HepG2 (cell line): ENCODE measurements around the gene GGA2. TPM values are rescaled to one million over a fixed set of nuclear protein-coding genes. Genes with fewer than 3 reads are reported as not detected.
A peak's percentile ranks its signal among the peaks of the same experiment; 100 is the strongest.

Experiments
- ERF ChIP-seq: IDR thresholded peaks from 2 replicates; pipeline ENCODE4 v1.6.1; 2018; ENCODE audit warnings: missing biosample characterization, missing genetic modification reagents
- FOSL2 ChIP-seq: sonication (generic); formaldehyde crosslinking; IDR thresholded peaks from 2 replicates; pipeline ENCODE4 v1.4.0; 2020; ENCODE audit warnings: missing genetic modification reagents
- HDAC2 ChIP-seq: sonication (generic); formaldehyde crosslinking; IDR thresholded peaks from 2 replicates; pipeline ENCODE4 v1.4.0; 2020; ENCODE audit warnings: missing genetic modification reagents
- HNRNPH1 ChIP-seq: fragments of 200-400 bp; formaldehyde crosslinking; optimal IDR thresholded peaks from 2 replicates; pipeline ENCODE3; 2017; ENCODE audit warnings: mild to moderate bottlenecking, low read depth, low read length
- KAT8 ChIP-seq: IDR thresholded peaks from 2 replicates; pipeline ENCODE4 v1.6.1; 2016; ENCODE audit warnings: missing genetic modification reagents, missing compliant biosample characterization
- PHB2 ChIP-seq: fragments of 450-650 bp; IDR thresholded peaks from 2 replicates; pipeline ENCODE4 v1.6.1; 2018; ENCODE audit not compliant: partially characterized antibody
- PRPF4 ChIP-seq: fragments of 200-400 bp; formaldehyde crosslinking; IDR thresholded peaks from 2 replicates; pipeline ENCODE4 v1.6.1; 2016; ENCODE audit warnings: low read length, low read depth; ENCODE audit not compliant: poor library complexity, severe bottlenecking
- SNAPC5 ChIP-seq: sonication (generic); formaldehyde crosslinking; IDR thresholded peaks from 2 replicates; pipeline ENCODE4 v1.8.1; 2023; ENCODE audit warnings: mild to moderate bottlenecking, missing genetic modification reagents, borderline replicate concordance
- SP140L ChIP-seq: sonication (generic); formaldehyde crosslinking; IDR thresholded peaks from 2 replicates; pipeline ENCODE4 v1.4.0; 2020; ENCODE audit warnings: missing genetic modification reagents, borderline replicate concordance
- ZNF3 ChIP-seq: IDR thresholded peaks from 2 replicates; pipeline ENCODE4 v1.7.0; 2017; ENCODE audit warnings: inconsistent platforms
- ZNF484 ChIP-seq: sonication (generic); formaldehyde crosslinking; IDR thresholded peaks from 2 replicates; pipeline ENCODE4 v1.5.1; 2020; ENCODE audit warnings: mild to moderate bottlenecking, low read depth, missing genetic modification reagents, borderline replicate concordance
- ZNF850 ChIP-seq: sonication (generic); formaldehyde crosslinking; conservative IDR thresholded peaks from 2 replicates; pipeline ENCODE4 v1.9.0; 2021; ENCODE audit warnings: mild to moderate bottlenecking, missing genetic modification reagents
- polyA plus RNA-seq, 8 experiments: library from polyadenylated mRNA; depleted of rRNA in 3 of 8; stranded (reverse) in 7 of 8; unstranded in 1 of 8; fragments of >200 nt; fragmentation: Illumina TruSeq in 4 of 8; extraction: Trizol in 4 of 8; gene quantifications; 2 replicates each; pipeline versions ENCODE4 v1.2.1 to v1.2.3, GENCODE V29; 2011 to 2016; ENCODE audit warnings: low read depth in 4 of 8, missing spikeins in 1 of 8, mixed read lengths in 1 of 8; ENCODE audit not compliant: insufficient read depth in 1 of 8
- total RNA-seq, 5 experiments: library from RNA; depleted of rRNA; stranded (reverse); fragments of >200 nt; fragmentation: Illumina TruSeq; extraction: Trizol; gene quantifications; 2 replicates each; pipeline ENCODE4 v1.2.3, GENCODE V29; 2016; ENCODE audit warnings: low read depth in 1 of 5
- TF ChIP-seq, protein P1 (sequence below): IDR thresholded peaks from 2 replicates; pipeline ENCODE4 v1.6.1; 2016; ENCODE audit warnings: low read depth, missing genetic modification reagents, missing compliant biosample characterization
- TF ChIP-seq, protein P2 (sequence below): sonication (generic); formaldehyde crosslinking; IDR thresholded peaks from 2 replicates; pipeline ENCODE4 v1.4.0; 2020; ENCODE audit warnings: missing genetic modification reagents, borderline replicate concordance
- TF ChIP-seq, protein P3 (sequence below): sonication (generic); formaldehyde crosslinking; conservative IDR thresholded peaks from 2 replicates; pipeline ENCODE4 v1.4.0; 2020; ENCODE audit warnings: missing genetic modification reagents

GGA2 gene
- total and polyA plus RNA-seq, 2 of the 13 experiments (the other 11 are each of a cell fraction or from before 2014, with no cell fraction given) = 51.5 to 69.8 TPM

- TF ChIP-seq HNRNPH1 (no peak), ZNF484 (CRISPR knock-in tag) (no peak), ZNF3 (CRISPR knock-in tag) (peak; percentile 94), ERF (CRISPR knock-in tag) (peak; percentile 99), SNAPC5 (CRISPR knock-in tag) (peak; percentile 50; the same call in 1 of the 2 replicates), FOSL2 (CRISPR knock-in tag) (peak; percentile 25; the same call in 1 of the 2 replicates), SP140L (CRISPR knock-in tag) (no peak; the same call in none of the 2 replicates), HDAC2 (CRISPR knock-in tag) (peak; percentile 87), KAT8 (CRISPR knock-in tag) (peak; percentile 98), ZNF850 (0 out of 2 replicates have a peak, but pooled peaks have one; percentile 76), PHB2 (no peak), PRPF4 (peak; percentile 27)
- TF ChIP-seq, protein P1, sequence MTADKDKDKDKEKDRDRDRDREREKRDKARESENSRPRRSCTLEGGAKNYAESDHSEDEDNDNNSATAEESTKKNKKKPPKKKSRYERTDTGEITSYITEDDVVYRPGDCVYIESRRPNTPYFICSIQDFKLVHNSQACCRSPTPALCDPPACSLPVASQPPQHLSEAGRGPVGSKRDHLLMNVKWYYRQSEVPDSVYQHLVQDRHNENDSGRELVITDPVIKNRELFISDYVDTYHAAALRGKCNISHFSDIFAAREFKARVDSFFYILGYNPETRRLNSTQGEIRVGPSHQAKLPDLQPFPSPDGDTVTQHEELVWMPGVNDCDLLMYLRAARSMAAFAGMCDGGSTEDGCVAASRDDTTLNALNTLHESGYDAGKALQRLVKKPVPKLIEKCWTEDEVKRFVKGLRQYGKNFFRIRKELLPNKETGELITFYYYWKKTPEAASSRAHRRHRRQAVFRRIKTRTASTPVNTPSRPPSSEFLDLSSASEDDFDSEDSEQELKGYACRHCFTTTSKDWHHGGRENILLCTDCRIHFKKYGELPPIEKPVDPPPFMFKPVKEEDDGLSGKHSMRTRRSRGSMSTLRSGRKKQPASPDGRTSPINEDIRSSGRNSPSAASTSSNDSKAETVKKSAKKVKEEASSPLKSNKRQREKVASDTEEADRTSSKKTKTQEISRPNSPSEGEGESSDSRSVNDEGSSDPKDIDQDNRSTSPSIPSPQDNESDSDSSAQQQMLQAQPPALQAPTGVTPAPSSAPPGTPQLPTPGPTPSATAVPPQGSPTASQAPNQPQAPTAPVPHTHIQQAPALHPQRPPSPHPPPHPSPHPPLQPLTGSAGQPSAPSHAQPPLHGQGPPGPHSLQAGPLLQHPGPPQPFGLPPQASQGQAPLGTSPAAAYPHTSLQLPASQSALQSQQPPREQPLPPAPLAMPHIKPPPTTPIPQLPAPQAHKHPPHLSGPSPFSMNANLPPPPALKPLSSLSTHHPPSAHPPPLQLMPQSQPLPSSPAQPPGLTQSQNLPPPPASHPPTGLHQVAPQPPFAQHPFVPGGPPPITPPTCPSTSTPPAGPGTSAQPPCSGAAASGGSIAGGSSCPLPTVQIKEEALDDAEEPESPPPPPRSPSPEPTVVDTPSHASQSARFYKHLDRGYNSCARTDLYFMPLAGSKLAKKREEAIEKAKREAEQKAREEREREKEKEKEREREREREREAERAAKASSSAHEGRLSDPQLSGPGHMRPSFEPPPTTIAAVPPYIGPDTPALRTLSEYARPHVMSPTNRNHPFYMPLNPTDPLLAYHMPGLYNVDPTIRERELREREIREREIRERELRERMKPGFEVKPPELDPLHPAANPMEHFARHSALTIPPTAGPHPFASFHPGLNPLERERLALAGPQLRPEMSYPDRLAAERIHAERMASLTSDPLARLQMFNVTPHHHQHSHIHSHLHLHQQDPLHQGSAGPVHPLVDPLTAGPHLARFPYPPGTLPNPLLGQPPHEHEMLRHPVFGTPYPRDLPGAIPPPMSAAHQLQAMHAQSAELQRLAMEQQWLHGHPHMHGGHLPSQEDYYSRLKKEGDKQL (CRISPR knock-in tag) = no peak; the same call in 1 of the 2 replicates
- TF ChIP-seq, protein P2, sequence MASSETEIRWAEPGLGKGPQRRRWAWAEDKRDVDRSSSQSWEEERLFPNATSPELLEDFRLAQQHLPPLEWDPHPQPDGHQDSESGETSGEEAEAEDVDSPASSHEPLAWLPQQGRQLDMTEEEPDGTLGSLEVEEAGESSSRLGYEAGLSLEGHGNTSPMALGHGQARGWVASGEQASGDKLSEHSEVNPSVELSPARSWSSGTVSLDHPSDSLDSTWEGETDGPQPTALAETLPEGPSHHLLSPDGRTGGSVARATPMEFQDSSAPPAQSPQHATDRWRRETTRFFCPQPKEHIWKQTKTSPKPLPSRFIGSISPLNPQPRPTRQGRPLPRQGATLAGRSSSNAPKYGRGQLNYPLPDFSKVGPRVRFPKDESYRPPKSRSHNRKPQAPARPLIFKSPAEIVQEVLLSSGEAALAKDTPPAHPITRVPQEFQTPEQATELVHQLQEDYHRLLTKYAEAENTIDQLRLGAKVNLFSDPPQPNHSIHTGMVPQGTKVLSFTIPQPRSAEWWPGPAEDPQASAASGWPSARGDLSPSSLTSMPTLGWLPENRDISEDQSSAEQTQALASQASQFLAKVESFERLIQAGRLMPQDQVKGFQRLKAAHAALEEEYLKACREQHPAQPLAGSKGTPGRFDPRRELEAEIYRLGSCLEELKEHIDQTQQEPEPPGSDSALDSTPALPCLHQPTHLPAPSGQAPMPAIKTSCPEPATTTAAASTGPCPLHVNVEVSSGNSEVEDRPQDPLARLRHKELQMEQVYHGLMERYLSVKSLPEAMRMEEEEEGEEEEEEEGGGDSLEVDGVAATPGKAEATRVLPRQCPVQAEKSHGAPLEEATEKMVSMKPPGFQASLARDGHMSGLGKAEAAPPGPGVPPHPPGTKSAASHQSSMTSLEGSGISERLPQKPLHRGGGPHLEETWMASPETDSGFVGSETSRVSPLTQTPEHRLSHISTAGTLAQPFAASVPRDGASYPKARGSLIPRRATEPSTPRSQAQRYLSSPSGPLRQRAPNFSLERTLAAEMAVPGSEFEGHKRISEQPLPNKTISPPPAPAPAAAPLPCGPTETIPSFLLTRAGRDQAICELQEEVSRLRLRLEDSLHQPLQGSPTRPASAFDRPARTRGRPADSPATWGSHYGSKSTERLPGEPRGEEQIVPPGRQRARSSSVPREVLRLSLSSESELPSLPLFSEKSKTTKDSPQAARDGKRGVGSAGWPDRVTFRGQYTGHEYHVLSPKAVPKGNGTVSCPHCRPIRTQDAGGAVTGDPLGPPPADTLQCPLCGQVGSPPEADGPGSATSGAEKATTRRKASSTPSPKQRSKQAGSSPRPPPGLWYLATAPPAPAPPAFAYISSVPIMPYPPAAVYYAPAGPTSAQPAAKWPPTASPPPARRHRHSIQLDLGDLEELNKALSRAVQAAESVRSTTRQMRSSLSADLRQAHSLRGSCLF (CRISPR knock-in tag) = peak; percentile 96; the same call in 1 of the 2 replicates
- TF ChIP-seq, protein P3, sequence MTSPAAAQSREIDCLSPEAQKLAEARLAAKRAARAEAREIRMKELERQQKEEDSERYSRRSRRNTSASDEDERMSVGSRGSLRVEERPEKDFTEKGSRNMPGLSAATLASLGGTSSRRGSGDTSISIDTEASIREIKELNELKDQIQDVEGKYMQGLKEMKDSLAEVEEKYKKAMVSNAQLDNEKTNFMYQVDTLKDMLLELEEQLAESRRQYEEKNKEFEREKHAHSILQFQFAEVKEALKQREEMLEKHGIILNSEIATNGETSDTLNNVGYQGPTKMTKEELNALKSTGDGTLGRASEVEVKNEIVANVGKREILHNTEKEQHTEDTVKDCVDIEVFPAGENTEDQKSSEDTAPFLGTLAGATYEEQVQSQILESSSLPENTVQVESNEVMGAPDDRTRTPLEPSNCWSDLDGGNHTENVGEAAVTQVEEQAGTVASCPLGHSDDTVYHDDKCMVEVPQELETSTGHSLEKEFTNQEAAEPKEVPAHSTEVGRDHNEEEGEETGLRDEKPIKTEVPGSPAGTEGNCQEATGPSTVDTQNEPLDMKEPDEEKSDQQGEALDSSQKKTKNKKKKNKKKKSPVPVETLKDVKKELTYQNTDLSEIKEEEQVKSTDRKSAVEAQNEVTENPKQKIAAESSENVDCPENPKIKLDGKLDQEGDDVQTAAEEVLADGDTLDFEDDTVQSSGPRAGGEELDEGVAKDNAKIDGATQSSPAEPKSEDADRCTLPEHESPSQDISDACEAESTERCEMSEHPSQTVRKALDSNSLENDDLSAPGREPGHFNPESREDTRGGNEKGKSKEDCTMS (CRISPR knock-in tag) = no peak; the same call in 1 of the 2 replicates
Measured at GRCh38 chr16:23556881-23557778, 46.8 kb upstream of the GGA2 start, which contains the start of the genes EARS2 and UBFD1 (continued).
